NCI-H1105 (cell line): ENCODE measurements around the gene CREM.

Experiments used
- DNase-seq: peaks from one replicate; lab custom pipeline; 2025; lab: John Stamatoyannopoulos, UW

CREM gene

DNA sequence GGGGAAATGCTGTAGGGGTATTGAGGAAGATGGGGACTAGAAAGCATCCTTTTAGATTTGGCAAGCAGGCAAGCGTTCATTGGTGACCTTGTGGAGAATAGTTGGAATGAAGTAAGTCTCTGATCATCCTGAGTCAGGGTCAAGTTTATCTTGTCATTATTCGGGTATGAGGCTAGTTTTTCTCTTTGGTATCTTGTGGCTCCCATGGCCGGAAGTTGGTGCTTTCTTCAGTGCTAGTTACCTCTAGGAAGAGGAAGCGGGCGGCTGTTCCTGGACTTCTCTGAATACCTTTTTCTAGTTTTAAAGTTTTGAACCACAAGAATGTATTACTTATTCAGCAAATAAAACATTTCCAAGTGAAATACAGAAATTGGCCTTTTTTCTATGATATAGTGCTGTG, 9.2 kb downstream of the CREM start:
- no peak for DNase-seq

GRCh38 chr10:35136263-35136815, 9.7 kb downstream of the CREM start:
- DNase-seq = no peak

DNA sequence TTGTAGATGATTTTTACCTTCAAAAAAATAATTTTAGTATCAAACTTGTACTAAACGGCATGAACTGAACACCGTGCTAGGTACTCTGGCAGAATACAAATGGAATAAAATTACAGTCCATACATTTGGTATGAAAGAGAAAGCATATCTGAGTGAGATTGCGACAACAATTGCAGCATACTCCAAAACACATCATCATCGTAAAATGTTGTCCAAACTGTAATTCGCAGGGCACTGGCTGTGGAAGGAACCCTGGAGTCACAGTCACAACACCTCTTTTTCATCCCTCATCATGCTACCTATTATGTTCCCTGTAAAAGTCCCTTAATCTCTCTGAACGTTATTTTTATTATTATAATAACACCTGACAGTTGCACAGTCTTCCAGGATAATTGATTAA, 13.5 kb downstream of the CREM start:
- no peak for DNase-seq

DNA sequence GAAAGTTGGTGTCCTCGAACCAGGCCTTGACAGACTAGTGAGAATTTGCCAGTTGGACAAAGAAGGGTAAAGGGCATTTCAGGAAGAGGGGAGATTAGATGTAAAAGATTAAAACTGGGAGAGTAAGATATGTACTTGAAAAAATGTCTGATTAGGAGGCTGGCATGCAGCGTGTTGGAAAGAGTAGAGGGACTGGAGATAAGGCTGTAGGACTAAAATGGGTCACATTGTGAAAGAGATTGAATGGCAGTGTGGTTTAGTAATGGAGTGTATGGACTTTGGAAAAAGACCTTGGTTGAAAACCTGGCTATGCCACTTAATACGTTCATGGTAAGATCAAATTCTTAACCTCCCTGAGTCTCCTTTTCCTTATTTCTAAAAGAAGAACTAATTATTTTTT, 14.1 kb downstream of the CREM start:
- no peak for DNase-seq

GRCh38 chr10:35150308-35150707, 23.7 kb downstream of the CREM start:
- no peak for DNase-seq

- DNase-seq = no peak
These were observed 26.3 kb downstream of the CREM start for GRCh38 chr10:35152992-35153391.

DNA sequence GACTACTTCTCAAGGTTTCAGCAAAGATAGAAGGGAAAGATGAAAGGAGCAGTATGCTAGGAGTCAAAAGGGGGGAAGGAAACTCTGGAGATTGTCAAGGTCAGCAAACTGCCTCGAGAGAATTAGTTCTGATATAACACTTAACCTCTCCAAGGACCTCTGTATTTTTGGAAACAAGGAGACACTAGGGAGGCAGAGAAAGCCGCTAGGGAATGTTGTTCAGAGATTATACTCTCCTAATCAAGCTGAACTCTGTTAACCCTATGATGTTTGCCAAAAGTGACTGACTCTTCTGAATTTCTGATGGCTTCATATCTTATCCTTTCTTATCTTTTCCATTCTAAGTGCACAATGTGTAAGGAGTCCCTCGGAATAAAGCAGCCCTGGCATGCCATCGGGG, 27.1 kb downstream of the CREM start:
- DNase-seq = no peak

- no peak for DNase-seq
These were observed 34.1 kb downstream of the CREM start for GRCh38 chr10:35160743-35161142.

- DNase-seq = no peak
These were observed 35.3 kb downstream of the CREM start for GRCh38 chr10:35161906-35162305.

DNA sequence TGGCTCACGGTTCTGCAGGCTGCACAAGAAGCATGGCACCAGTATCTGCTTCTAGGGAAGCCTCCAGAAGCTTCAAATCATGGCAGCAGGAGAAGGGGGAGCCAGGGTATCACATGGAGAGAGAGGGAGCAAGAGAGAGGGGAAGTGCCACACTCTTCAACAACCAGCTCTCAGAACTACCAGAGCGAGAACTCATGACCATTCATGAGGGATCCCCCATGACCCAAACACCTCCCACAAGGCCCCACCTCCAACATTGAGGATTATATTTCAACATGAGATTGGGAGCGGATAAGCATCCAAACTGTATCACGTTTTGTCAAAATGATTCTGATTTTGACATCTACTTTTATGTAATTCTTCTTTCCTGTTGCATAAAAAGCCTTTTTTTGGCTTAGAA, 38.5 kb downstream of the CREM start:
- no peak for DNase-seq

GRCh38 chr10:35165811-35166210, 39.2 kb downstream of the CREM start:
- DNase-seq = no peak

DNA sequence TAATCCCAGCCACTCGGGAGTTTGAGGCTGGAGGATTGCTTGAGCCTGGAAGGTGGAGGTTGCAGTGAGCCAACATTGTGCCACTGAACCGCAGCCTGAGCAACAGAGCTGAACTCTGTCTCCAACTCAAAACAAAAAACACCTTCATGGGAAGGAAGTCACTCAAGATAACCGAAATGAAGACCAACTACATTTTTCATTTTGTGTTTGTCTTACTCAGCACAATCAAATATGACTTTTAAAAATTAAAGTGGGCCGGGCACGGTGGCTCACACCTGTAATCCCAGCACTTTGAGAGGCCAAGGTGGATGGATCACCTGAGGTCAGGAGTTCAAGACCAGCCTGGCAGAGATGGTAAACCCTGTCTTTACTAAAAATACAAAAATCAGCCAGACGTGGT, 40.0 kb downstream of the CREM start:
- no peak for DNase-seq

GRCh38 chr10:35167342-35167741, 40.7 kb downstream of the CREM start:
- DNase-seq = no peak

DNA sequence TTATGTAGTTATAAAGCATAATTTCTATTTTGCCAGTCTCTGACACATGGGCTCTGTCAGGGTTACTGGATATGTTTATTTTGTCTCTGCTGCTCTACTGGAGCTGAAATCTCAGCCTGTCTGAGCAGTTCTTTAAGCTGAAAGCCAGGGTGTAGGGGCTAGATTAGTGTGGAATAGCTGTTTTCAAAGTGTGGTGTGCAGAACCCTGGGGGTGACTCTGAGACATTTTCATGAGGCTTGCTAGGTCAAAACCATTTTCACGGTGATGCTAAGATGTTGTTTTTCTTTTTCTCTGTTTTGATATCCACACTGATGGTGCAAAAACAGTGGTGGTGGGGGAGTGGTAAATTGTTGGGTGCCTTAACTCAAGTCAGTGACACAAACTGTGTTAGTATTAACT, 45.5 kb downstream of the CREM start:
- no peak for DNase-seq

DNA sequence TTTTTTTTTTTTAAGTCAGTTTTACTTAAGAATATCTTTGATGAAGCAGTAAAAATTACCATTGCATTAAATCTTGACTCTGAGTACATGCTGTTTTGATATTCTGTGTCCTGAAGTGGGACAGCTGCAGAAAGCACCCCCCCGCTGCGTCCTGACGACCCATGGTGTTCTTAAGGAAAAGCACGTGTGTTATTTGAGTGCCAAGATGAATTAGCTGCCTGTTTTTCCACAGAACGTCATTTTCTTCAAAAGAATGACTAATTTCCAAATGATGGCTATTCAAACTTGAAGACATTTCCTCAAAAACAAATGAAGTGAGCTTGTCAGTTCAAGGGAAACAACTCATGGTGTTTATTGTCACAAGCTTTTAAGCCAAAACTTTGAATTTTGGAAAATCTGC, 45.9 kb downstream of the CREM start:
- no peak for DNase-seq

DNA sequence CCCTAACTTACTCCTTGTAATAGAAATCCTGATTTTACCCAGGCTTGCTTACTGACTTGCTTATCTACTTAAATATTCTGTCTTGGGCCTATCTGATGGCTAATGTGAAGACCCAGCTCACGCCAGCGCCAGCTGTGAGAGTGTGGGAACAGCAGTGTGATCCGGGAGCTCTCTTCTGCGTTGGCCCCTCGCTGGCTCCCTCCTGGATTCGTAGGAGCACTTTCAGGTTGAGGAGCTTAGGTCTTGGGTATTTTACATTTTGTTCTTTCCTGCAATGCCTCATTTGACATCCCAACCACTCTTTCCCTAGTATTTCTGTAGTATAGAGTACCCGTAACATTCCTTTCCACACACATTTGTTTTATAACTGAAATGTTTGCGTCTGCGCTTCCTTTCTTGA, 51.7 kb downstream of the CREM start:
- DNase-seq = no peak

- no peak for DNase-seq
These were observed 56.2 kb downstream of the CREM start for GRCh38 chr10:35182631-35183510.

GRCh38 chr10:35184527-35185171, 58.0 kb downstream of the CREM start:
- no peak for DNase-seq

- DNase-seq = no peak
These were observed 58.8 kb downstream of the CREM start for GRCh38 chr10:35185260-35186034.

- DNase-seq = no peak
These were observed 62.3 kb downstream of the CREM start for GRCh38 chr10:35188954-35189353.

GRCh38 chr10:35191523-35191922, 64.9 kb downstream of the CREM start:
- DNase-seq = no peak

DNA sequence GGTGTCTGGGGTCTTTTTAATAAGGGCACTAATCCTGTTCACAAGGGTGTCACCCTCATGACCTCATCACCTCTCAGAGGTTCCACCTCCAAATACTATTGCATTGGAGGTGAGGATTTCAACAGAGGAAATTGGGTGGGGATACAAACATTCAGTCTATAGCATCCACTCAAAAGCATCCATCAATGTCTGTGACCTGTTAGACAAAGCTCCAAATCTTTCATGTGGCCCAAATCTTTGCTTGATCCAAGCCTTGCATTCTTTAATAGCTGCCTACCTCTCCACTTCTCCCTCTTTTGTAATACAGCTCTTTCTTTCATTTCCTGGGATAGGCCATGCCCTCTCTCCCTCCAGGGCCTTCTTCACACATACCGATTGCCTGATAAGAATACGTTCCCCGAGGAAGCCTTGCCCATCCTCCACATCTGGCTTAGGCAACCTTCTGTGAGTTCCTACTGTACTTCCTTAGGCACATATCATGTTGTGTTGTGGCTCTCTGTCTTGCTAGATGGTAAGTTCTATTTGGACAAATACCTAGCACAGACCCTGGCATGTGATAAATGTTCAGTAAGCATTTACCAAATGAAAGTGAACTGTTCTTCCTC, 66.1 kb downstream of the CREM start:
- DNase-seq = no peak
